Karpas-422 (cell line): ENCODE data around the gene PHLDB2. TPM values are rescaled to one million over a fixed set of nuclear protein-coding genes. Genes with fewer than 3 reads are reported as not detected.

Experiments
- DNase-seq: peaks from one replicate; pipeline ENCODE4 v3.0.0-alpha.2; 2015
- H2AFZ ChIP-seq: fragments of 200-600 bp; sonication (generic); 2 replicates; pipeline ENCODE4 v1.6.1; 2014; ENCODE audit warnings: antibody characterized with exemption, low read length, mixed read lengths
- H3K27ac ChIP-seq: fragments of 200-600 bp; sonication (generic); 2 replicates; pipeline ENCODE4 v1.5.1; 2014; ENCODE audit warnings: mild to moderate bottlenecking, low read length, moderate library complexity
- H3K27me3 ChIP-seq: fragments of 200-600 bp; sonication (generic); 2 replicates; pipeline ENCODE4 v1.6.1; 2014; ENCODE audit warnings: low read length, mixed read lengths
- H3K36me3 ChIP-seq: fragments of 200-600 bp; sonication (generic); 2 replicates; pipeline ENCODE4 v1.6.1; 2014; ENCODE audit warnings: low read length, mixed read lengths; ENCODE audit not compliant: insufficient read depth
- H3K4me1 ChIP-seq: fragments of 200-600 bp; sonication (generic); 2 replicates; pipeline ENCODE4 v1.6.1; 2014; ENCODE audit warnings: mild to moderate bottlenecking, low read length, mixed read lengths
- H3K4me2 ChIP-seq: fragments of 200-600 bp; sonication (generic); 2 replicates; pipeline ENCODE4 v1.6.1; 2014; ENCODE audit warnings: low read length, low read depth, mild to moderate bottlenecking; ENCODE audit not compliant: poor library complexity, severe bottlenecking
- H3K4me3 ChIP-seq: fragments of 200-600 bp; sonication (generic); 2 replicates; pipeline ENCODE4 v1.5.1; 2014; ENCODE audit warnings: mild to moderate bottlenecking, antibody characterized with exemption, low read length, mixed read lengths
- H3K79me2 ChIP-seq: fragments of 200-600 bp; sonication (generic); 2 replicates; pipeline ENCODE4 v1.6.1; 2014; ENCODE audit warnings: mild to moderate bottlenecking, low read length, mixed read lengths
- H3K9ac ChIP-seq: fragments of 200-600 bp; sonication (generic); 2 replicates; pipeline ENCODE4 v1.6.0; 2014; ENCODE audit warnings: low read length
- H3K9me2 ChIP-seq: fragments of 200-600 bp; sonication (generic), shearing (Covaris generic); replicated peaks from 2 replicates; pipeline ENCODE4 v1.6.0; 2014; ENCODE audit warnings: mild to moderate bottlenecking, low read length, moderate library complexity; ENCODE audit not compliant: insufficient read depth
- H3K9me3 ChIP-seq: fragments of 300-700, 200-600 bp; sonication (generic); 2 replicates; pipeline ENCODE4 v1.6.1; 2014; ENCODE audit warnings: low read length, mixed read lengths
- H4K20me1 ChIP-seq: fragments of 200-600 bp; sonication (generic); 2 replicates; pipeline ENCODE4 v1.6.1; 2014; ENCODE audit warnings: mild to moderate bottlenecking, antibody characterized with exemption, low read length, low read depth; ENCODE audit not compliant: insufficient read depth
- total RNA-seq: library from RNA; depleted of rRNA; stranded (reverse); fragments of >200 nt; shearing (Covaris generic); gene quantifications from 2 replicates; pipeline ENCODE4 v1.2.3, GENCODE V29; 2014; ENCODE audit warnings: low replicate concordance

The PHLDB2 gene
- total RNA-seq, 1 experiment from 2014 or later = 2.1 TPM

DNA sequence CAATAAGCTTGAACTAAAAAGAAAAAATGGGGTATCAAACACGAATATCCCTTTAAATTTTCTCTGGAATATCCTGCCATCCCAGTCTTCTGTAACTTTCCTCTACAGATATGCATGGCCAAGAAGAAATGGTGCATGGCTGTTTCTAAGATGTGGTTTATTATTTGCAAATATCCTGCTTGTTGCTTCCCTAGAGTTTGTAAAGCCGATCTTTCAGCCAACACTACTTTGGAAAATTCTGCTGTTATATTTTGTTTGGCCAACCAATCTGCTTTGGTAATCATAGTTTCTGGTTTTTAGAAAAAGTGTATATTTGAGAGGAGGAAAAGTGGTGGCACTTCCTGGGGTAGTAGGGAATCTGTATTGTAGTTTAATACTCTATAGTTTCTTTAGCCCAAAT lies 13.9 kb downstream of the PHLDB2 start:
- Histone ChIP-seq H3K4me2 (no peak overlapping the region), H3K27ac (no peak overlapping the region), H3K9me2 (no peaks in the 10 kb centered on the region), H3K36me3 (no peaks in the 10 kb centered on the region), H3K4me3 (no peak overlapping the region), H3K27me3 (no peaks in the 10 kb centered on the region), H3K79me2 (no peaks in the 10 kb centered on the region), H3K9ac (no peak overlapping the region), H3K9me3 (no peaks in the 10 kb centered on the region), H3K4me1 (no peaks in the 10 kb centered on the region), H4K20me1 (no peaks in the 10 kb centered on the region), H2AFZ (no peak overlapping the region)
- no peak for DNase-seq

DNA sequence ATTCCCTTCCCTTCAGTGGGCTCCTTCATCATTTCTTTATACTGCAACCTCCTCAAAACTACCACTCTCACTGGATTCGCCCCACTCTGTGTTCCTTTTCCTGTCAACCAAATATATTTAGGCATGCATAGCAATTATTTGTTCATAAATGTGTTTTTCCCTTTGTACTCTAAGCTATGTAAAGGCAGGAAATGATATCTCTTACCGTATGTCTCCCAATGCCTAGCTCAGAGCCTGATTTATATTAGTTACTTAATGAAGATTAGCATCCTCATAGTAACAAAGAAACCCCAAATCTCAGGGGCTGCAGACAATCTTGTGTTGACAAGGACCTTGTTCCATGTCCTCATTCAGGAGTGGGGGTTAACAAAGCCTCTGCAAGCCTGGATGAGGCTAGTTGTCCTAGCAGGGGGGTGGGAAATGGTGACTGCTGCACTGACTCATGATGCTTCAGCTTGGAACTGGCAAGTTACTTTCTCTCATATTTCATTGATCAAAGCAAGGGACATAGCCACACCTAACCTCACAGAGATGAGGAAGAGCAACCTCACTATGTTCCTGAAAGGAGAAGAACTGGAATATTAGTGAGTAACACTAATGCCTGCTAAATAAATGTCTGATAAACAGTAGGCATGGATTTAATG lies 15.2 kb downstream of the PHLDB2 start:
- H3K36me3 ChIP-seq = no peaks in the 10 kb centered on the region
- H3K27me3 ChIP-seq = no peaks in the 10 kb centered on the region
- H3K4me3 ChIP-seq = no peak overlapping the region
- no peaks in the 10 kb centered on the region for H4K20me1 ChIP-seq
- H3K79me2 ChIP-seq = no peaks in the 10 kb centered on the region
- H3K9me2 ChIP-seq = no peaks in the 10 kb centered on the region
- H3K27ac ChIP-seq = no peak overlapping the region
- no peaks in the 10 kb centered on the region for H3K4me1 ChIP-seq
- H3K4me2 ChIP-seq = no peak overlapping the region
- DNase-seq = no peak
- no peaks in the 10 kb centered on the region for H3K9me3 ChIP-seq
- no peak overlapping the region for H2AFZ ChIP-seq
- no peak overlapping the region for H3K9ac ChIP-seq

DNA sequence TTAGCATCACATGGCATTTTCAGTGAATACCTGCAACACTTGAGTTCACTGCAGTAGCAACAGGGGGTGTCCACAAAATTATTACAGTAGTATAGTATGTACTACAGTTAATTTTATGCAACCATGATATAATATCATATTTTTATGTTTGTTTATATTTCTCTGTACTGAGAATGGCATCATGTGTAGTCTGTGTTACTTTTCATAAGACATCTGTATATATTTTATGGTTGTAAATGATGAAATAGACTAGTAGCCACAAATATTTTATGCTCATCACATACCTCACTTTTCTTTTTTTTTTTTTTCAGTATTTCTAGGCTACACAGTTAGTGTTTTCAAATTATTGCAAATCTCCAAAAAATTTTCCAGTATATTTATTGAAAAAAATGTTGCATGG lies 22.4 kb downstream of the PHLDB2 start:
- Histone ChIP-seq H3K9me2 (no peaks in the 10 kb centered on the region), H3K4me2 (no peak overlapping the region), H3K27ac (no peak overlapping the region), H3K36me3 (no peaks in the 10 kb centered on the region), H3K27me3 (no peaks in the 10 kb centered on the region), H3K79me2 (no peaks in the 10 kb centered on the region), H3K9ac (no peak overlapping the region), H3K4me1 (no peaks in the 10 kb centered on the region), H2AFZ (no peak overlapping the region), H3K9me3 (no peaks in the 10 kb centered on the region), H4K20me1 (no peaks in the 10 kb centered on the region), H3K4me3 (no peak overlapping the region)
- no peak for DNase-seq

DNA sequence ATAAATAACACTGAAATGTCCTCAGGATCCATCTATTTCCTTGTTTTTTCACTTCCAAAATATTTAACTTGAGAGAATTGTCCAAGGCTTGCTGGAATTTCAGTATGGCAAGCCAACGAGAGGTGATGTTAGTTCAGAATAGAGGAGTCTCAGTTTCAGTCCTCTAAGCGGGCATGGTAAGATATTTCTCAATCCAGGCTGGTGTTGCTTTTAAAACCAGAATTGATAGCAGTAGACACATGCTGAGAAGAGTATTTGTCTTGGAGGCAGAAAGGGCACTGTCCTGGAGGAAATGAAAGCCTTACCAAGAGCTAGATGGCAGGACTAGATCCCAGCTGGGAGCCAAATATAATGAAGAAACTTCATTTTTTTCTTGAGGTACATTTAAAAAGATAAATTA lies 23.1 kb downstream of the PHLDB2 start:
- no peaks in the 10 kb centered on the region for H3K36me3 ChIP-seq
- H3K4me1 ChIP-seq = peaks cover 4% of the 10 kb centered on the region
- H3K4me2 ChIP-seq = no peak overlapping the region
- H3K27ac ChIP-seq = no peak overlapping the region
- H4K20me1 ChIP-seq = no peaks in the 10 kb centered on the region
- H3K4me3 ChIP-seq = no peak overlapping the region
- no peak overlapping the region for H3K9ac ChIP-seq
- H2AFZ ChIP-seq = no peak overlapping the region
- H3K79me2 ChIP-seq = no peaks in the 10 kb centered on the region
- no peaks in the 10 kb centered on the region for H3K27me3 ChIP-seq
- DNase-seq = no peak
- no peaks in the 10 kb centered on the region for H3K9me3 ChIP-seq
- H3K9me2 ChIP-seq = no peaks in the 10 kb centered on the region

DNA sequence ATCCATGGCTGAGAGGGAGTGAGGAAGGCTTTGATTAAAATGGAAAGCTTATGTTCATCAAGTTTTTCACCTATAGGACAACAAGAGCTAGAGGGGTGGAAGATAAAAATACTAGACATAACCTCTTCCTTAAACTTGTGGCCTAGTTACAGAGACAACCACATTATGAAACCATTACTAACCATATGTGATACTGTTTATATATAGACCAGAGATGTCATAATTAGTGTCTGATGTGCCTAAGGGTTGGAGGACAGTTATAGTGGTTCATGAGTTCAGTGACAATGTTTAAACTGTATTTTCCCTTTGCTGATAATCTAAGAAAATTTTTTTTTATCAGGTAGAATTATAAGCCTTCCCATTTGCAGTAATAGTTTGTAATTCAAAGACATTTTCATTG lies 23.7 kb downstream of the PHLDB2 start:
- DNase-seq = no peak
- H3K9ac ChIP-seq = no peak overlapping the region
- H3K9me3 ChIP-seq = no peaks in the 10 kb centered on the region
- H2AFZ ChIP-seq = no peak overlapping the region
- H3K36me3 ChIP-seq = no peaks in the 10 kb centered on the region
- no peak overlapping the region for H3K4me3 ChIP-seq
- H3K4me1 ChIP-seq = peaks cover 10% of the 10 kb centered on the region
- no peaks in the 10 kb centered on the region for H3K9me2 ChIP-seq
- H4K20me1 ChIP-seq = no peaks in the 10 kb centered on the region
- no peak overlapping the region for H3K27ac ChIP-seq
- H3K79me2 ChIP-seq = no peaks in the 10 kb centered on the region
- no peaks in the 10 kb centered on the region for H3K27me3 ChIP-seq
- no peak overlapping the region for H3K4me2 ChIP-seq

DNA sequence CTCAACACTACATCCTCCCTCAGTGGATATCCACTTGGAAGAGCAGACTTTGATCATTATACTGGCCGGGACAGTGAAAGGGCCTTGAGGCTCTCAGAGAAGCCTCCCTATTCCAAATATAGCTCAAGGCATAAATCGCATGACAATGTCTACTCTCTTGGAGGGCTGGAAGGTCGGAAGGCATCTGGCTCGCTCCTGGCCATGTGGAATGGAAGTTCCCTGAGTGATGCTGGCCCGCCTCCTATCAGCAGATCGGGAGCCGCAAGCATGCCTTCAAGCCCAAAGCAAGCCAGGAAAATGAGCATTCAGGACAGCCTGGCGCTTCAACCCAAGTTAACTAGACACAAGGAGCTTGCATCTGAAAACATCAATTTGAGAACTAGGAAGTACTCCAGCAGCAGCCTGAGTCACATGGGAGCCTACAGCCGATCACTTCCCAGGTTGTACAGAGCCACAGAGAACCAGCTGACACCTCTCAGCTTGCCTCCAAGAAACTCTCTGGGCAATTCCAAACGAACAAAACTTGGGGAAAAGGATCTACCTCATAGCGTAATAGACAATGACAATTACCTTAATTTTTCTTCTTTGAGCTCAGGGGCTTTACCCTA lies 25.4 kb downstream of the PHLDB2 start:
- peaks cover 11% of the 10 kb centered on the region for H3K4me1 ChIP-seq
- H3K36me3 ChIP-seq = no peaks in the 10 kb centered on the region
- no peaks in the 10 kb centered on the region for H4K20me1 ChIP-seq
- H3K4me2 ChIP-seq = no peak overlapping the region
- DNase-seq = no peak
- H2AFZ ChIP-seq = no peak overlapping the region
- H3K9me3 ChIP-seq = no peaks in the 10 kb centered on the region
- no peaks in the 10 kb centered on the region for H3K79me2 ChIP-seq
- no peak overlapping the region for H3K4me3 ChIP-seq
- H3K27me3 ChIP-seq = no peaks in the 10 kb centered on the region
- H3K9me2 ChIP-seq = no peaks in the 10 kb centered on the region
- H3K27ac ChIP-seq = no peak overlapping the region
- H3K9ac ChIP-seq = no peak overlapping the region

DNA sequence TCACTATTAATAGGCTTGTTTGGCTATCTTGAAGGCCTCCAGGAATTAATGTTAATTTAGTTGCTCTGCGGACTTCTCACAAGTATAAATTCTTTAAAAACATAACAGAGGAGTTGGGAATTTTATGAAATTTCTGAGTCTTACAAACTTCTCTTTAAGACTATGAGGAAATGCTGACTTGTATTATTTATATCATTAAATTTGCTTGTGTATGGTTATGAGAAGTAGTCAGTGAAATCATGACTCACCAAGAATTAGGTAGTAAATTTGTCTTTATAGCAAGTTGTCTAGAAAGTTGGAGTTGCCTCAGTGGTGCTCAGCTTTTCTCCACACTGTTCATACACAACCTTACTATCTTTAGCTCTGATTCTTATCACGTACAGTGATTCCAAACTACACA lies 26.5 kb downstream of the PHLDB2 start:
- H2AFZ ChIP-seq = no peak overlapping the region
- H3K4me1 ChIP-seq = peaks cover 11% of the 10 kb centered on the region
- H3K36me3 ChIP-seq = no peaks in the 10 kb centered on the region
- no peak overlapping the region for H3K9ac ChIP-seq
- H4K20me1 ChIP-seq = no peaks in the 10 kb centered on the region
- H3K27me3 ChIP-seq = no peaks in the 10 kb centered on the region
- no peak overlapping the region for H3K4me3 ChIP-seq
- no peaks in the 10 kb centered on the region for H3K9me3 ChIP-seq
- no peaks in the 10 kb centered on the region for H3K79me2 ChIP-seq
- DNase-seq = no peak
- H3K9me2 ChIP-seq = no peaks in the 10 kb centered on the region
- H3K4me2 ChIP-seq = no peak overlapping the region
- H3K27ac ChIP-seq = no peak overlapping the region

DNA sequence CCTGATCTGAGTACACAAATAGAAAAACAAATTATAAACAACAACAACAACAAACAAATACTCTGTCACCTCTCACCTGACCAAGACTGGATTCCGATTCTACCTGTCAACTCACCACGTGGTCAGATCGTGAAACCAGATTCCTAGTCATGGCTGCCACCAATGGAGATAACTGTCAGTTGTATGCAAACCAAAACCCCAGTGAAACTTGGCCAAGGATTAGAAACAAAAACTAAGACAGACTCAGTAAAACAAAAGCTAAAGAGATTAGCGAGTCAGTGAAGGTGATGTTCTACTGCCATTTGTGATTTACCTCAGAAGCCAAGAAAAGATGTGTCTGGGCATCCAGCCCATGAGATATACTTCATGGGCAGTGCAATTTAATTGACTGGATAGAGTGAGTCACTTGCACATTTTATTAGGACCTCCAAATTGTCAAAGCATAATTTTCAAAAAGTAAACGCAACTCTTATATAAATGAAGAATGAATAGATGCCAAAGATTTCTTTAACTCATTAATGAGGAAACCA lies 31.1 kb downstream of the PHLDB2 start:
- Histone ChIP-seq H2AFZ (no peak overlapping the region), H3K9me2 (no peaks in the 10 kb centered on the region), H4K20me1 (no peaks in the 10 kb centered on the region), H3K9ac (no peak overlapping the region), H3K36me3 (no peaks in the 10 kb centered on the region), H3K4me3 (no peak overlapping the region), H3K4me1 (peaks cover 11% of the 10 kb centered on the region), H3K79me2 (no peaks in the 10 kb centered on the region), H3K27me3 (no peaks in the 10 kb centered on the region), H3K4me2 (no peak overlapping the region), H3K9me3 (no peaks in the 10 kb centered on the region), H3K27ac (no peak overlapping the region)
- no peak for DNase-seq
